Activated CD4-positive, alpha-beta T cell treated with anti-CD3 and anti-CD28 coated beads for 24 hours (primary cell): Measurements from ENCODE around the gene ALS2CL.
"Not testable (repeated sequence)": the region's sequence is repeated elsewhere in the genome, so short reads cannot be mapped to it uniquely, and the experiment has no call there.

Source experiments
- DNase-seq, 2 donors: peaks; one replicate each; pipeline ENCODE4 v3.0.0-alpha.2; 2020; ENCODE audit warnings: low read depth in 2 of 2

Gene ALS2CL, protein sequence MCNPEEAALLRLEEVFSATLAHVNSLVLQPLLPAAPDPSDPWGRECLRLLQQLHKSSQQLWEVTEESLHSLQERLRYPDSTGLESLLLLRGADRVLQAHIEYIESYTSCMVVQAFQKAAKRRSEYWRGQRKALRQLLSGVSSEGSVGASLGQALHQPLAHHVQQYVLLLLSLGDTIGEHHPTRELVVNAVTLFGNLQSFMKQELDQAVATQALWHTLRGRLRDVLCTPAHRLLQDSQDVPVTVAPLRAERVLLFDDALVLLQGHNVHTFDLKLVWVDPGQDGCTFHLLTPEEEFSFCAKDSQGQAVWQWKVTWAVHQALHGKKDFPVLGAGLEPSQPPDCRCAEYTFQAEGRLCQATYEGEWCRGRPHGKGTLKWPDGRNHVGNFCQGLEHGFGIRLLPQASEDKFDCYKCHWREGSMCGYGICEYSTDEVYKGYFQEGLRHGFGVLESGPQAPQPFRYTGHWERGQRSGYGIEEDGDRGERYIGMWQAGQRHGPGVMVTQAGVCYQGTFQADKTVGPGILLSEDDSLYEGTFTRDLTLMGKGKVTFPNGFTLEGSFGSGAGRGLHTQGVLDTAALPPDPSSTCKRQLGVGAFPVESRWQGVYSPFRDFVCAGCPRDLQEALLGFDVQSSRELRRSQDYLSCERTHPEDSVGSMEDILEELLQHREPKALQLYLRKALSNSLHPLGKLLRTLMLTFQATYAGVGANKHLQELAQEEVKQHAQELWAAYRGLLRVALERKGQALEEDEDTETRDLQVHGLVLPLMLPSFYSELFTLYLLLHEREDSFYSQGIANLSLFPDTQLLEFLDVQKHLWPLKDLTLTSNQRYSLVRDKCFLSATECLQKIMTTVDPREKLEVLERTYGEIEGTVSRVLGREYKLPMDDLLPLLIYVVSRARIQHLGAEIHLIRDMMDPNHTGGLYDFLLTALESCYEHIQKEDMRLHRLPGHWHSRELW

DNA sequence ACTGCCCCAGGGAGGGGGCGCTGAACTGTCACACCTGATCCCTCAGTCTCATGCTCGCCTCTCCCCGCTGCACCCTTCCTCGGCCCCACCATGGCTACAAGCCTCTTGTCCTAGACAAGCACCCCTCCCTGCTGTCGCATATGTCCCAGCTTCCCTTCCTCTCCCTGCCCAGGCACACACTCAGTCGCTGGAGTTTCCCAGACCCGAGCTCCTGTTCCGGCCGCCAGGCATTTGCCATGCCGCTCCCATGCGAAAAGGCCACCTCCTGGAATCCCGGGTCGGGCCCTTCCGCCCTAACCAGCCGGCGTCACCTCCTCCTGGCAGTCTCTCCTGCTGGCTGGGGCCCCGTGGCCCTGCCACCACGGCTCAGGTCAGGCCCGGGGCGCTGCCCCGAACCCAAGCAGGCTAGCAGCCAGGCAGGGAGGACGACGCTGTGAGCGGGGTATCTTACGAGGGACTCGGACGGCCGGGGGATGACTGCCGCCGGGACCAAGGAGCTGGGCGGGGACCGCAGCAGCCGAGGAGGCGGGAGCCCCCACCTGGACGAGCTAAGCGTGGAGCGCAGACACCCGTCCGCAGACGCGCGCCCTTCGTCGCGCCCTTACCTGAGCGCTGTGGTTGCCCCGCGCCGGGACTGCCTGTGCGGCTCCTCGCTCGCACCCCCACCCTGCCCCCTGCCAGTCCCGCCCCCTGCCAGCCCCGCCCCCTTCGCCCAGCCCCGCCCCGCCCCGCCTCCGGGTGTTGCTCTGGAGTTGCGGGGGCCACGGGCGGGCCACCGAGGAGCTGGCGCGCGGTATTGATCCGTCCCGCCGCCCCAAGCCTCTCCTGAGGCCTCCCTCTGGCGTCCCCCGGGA is at the start of gene ALS2CL:
Gene ALS2CL (minus strand): TSS at position 642 of the 854 bp plus-strand sequence. CDS start 4,239 bp downstream, outside the sequence.
- peak; percentile 39 to 45 for DNase-seq

DNA sequence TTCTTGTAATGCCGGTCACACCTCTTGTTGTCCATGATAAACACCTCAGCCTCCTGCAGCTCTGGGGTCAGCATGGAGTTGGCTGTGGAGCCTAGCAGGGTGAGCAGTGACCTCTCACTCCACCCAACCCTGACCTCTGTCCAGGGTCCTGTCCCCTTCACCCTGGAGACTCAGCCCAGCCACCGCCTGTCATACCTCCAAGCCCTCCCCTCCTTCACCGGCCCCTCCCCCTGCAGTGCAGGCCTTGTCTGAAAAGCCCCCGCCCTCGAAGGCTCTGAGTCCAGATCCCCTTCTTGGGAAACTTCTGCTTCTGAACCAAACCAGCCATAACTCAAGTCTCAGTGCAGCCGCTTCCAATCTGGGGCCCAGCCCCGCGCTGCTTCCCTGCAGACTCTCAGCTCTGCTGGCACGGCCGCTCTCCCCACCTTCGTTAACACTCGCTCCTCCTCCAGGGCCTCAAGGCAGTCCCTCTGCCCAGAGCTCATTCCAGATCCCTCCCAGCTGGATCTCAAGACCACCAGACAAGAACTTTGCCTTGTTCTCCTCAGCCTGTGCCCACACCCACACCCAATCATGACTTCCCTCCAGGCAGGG is 49.6 kb upstream of the ALS2CL start:
- DNase-seq = no peak

DNA sequence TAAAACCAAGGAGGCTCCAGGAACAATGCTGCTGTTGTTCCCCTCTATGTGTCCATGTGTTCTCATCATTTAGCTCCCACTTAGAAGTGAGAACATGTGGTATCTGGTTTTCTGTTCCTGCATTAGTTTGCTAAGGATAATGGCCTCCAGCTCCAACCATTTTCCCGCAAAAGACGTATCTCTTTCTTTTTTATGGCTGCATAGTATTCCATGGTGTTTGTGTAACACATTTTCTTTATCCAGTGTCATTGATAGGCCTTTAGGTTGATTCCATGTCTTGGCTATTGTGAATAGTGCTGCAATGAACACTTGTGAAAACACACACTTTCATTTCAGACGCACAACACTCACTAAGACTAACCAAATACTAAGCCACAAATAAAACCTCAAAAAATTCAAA is 46.1 kb upstream of the ALS2CL start:
- DNase-seq = not testable (repeated sequence)

DNA sequence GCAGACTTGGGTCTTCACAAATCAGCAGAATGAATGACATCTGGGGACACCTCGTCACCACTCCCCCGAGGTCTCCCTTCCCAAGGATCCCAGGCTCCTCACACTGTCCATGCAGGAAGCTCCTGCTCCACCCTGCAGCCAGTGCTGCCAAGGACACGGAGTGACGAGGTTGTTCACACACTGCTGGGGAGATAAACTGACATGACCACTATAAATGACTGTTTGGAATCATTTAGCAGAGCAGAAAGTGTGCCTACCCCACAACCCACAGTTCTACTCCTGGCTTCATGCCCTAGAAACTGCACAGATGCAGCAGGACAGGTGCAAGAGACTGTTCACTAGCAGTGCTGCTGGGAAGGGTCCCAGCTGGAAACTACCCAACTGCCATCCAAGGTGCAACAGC is 43.9 kb upstream of the ALS2CL start:
- DNase-seq = no peak

DNA sequence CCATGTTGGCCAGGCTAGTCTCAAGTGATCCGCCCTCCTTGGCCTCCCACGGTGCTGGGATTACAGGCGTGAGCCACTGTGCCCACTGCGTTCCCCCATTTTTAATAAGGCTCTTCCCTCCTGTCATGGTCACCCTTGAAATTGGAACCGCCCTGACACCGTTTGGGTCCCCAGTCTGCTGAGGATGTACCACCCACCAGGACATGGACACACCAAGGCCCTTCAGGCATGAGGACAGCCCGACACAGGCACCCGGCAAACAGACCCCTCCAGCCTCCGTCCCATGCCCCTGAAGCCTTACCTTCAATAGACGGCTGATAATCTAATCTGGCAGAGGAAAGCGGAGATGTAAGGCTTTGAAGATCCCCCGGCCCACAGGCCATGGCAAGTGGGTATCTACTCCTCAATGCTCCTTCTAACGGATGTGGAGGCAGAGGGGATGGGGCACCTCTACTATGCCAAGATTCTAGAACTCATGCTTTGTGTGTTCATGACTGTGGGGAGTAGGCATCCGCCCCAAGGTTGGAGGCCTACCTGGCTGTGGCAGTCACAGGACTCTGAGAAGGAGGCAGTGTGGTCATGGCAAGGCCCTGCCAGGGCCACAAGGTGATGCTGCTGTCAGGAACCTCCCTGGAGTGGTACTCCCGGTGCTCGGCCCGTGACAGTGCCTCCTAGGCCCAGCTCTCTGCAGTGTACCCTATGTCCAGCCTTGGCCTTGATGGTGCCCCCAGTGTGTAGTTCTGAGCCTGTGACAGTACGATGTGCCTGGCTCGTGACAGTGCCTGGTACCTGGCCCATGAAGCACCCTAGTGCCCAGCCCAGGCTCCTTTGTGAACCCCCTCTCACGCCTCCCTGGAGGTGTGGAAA is 42.8 kb upstream of the ALS2CL start:
- DNase-seq = no peak

DNA sequence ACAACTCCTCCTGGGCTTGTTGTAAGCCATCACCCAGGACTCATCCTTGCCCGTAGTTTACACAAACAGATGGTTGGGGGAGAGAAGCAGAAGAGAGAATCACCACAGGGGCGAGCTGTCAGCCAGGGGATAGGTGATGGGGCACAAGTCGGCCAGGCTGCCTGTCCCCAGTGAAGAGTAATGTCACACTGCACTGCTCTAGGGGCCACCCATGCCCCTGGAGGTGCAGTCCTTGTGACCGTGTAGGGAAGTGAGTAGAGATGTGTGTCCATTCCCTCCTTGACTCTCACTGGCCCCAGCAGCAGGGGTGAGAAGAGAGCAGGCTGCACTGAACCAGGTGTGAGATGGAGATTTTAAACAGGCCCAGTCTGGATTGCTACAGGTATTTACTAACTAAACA is 41.3 kb upstream of the ALS2CL start:
- no peak for DNase-seq

DNA sequence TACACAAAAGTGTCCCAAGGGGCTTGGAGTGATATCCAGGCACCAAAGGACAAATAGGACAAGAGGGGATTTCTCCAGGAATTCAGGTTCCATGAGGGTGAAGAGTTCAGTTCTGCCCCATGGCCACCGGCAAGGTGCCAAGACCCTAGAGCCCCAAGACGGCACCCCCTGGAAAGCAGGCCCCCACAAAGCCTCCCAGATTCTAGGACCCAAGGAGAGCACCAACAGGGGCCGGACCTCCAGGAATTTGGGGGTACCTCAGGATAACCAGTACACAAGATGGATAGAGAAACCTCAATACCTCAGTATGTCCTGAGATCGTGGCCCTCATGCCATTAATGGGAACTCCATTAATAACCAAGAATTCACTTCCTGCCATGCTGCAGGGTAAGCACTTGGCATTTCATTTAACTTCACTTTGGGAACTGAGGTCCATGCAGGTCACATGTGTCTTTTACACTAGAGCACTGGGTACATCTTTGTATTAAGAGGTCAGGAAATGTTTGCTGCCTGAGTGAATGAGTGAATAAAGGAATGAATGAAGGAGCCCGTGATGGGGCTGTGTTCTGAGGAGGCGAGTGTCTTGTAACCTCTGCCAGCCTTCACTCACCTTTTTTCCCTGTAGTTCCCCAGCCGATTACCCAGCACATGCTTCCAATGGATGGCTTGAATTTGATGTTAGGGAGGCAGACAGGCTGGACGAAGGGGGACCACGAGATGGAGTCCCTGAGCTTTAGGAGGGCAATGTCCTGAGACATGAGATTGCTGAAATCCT is 39.7 kb upstream of the ALS2CL start:
- no peak for DNase-seq

DNA sequence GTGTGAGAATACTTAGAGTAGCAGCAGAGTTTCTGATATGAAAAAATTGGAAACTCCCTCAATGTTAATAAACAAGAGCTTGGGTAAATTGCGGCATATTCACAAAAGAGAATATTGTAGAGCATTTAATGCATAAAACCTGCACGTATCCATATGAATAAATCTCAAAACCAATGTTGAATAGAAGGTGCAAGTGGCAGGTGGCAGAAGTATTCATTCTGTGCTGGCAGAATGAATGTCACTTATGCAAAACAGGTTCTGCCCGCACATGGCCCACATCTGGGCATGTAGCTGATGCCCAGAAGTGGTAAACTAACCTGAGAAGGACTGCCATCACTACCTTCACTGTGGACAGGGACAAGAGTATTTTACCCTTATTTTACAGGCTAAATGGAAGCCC is 38.3 kb upstream of the ALS2CL start:
- DNase-seq = no peak

DNA sequence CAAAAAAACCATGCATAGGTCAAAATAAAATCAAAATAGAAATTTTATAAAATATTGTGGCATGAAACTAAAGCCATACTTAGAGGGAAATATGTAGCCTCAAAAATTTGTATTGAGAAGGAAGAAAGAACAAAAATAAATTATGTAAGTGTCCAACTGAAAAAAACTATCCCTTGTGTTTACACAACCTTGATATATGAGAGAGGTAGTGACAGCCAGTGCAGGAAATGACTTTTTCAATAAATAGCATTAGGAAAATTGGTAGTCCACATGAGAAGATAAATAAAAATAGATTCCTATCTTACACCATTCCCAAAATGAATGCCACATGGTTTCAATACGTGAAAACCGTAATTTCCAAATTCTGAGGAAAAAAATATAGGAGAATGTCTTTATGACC is 37.3 kb upstream of the ALS2CL start:
- DNase-seq = no peak

DNA sequence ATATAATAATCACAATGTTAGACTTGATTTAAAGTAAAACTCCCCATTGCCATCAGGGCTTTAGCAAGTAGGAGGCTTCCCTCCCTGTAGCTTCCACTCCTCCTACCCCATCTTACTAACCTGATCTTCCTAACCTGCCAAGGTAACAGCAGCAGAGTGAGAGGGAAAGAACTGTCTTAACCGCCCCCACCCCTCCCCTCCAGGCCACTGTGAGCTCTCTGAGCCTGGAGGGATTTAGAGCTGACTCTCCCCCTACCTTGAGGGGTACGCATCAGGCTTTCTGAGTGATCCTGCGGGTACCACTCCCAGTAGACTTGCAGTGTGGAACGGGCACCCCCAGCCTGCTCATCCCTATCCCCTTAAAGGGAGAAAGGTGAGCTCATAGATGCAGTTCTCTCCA is 35.6 kb upstream of the ALS2CL start:
- no peak for DNase-seq

DNA sequence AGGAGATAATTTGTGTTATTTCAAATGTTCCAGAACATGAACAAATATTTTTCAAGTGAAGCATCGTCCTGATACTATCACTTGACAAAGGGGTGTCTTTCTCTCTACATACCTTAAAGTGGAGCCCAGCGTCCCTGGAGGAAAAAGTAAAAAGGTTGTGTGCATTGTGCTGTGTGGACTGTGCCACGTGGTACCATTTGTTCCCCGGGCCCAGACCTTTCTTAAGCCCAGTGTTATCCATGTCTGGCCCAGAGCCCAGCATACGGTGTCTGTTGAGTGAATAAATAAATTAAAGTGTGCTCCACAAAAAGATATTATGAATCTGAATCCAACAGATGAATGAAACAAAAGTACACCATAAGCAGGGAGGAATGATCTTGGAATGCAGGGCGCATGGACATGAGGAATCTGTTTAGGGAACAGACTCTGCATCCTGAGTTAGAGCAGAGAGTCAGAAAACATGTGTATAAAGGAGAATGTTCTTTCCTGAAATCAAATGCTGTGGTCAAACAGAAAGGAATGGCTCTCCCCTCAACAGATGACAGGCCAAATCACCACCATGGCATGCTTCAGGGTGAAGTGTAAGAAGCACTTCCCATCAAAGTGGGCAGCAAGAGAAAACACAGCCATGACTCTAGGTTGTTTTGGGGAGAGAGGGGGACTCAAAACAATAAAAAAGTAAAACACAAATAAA is 32.3 kb upstream of the ALS2CL start:
- no peak for DNase-seq

DNA sequence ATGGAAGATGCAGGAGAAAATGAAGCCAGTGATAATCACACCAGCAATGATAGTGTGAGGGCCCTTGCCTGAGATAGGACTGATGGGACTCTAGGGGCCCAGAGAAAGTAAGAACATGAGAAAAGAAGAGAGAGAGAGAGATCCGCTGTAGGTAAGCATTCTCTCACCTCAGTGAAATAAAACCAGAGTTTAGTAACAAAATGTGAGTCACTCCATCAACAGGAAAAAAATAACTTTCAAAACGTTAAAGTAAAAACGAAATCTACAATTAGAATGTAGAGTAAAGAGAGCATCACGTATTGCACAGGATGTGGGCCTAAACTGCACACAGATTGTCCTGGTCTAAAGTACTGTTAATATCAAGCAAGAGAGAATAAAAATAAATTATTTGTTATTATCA is 30.9 kb upstream of the ALS2CL start:
- no peak for DNase-seq

DNA sequence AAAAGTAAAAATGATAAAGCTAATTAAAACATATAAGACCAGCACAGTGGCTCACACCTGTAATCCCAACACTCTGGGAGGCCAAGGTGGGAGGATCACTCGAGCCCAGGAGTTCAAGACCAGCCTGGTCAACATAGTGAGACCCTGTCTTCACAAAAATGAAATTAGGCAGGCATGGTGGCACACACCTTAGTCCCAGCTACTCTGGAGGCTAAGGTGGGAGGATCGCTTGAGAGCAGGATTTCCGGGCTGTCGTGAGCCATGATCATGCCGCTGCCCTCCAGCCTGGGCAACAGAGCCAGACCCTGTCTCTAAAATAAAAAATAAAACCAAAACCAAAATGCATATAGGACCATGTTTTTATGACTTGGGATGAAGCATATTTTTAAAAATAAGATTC is 29.0 kb upstream of the ALS2CL start:
- no peak for DNase-seq

DNA sequence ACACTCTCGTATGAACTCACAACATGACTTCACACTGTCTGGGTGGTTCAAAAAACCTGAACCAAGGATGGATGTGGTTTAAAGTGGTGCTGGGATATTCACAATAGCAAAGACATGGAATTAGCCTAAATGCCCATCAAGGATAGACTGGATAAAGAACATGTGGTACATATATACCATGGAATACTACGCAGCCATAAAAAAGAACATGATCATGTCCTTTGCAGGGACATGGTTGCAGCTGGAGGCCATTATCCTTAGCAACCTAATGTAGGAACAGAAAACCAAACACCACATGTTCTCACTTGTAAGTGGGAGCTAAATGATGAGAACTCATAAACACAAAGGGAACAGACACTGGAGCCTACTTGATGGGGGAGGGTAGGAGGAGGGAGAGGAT is 27.5 kb upstream of the ALS2CL start:
- no peak for DNase-seq

DNA sequence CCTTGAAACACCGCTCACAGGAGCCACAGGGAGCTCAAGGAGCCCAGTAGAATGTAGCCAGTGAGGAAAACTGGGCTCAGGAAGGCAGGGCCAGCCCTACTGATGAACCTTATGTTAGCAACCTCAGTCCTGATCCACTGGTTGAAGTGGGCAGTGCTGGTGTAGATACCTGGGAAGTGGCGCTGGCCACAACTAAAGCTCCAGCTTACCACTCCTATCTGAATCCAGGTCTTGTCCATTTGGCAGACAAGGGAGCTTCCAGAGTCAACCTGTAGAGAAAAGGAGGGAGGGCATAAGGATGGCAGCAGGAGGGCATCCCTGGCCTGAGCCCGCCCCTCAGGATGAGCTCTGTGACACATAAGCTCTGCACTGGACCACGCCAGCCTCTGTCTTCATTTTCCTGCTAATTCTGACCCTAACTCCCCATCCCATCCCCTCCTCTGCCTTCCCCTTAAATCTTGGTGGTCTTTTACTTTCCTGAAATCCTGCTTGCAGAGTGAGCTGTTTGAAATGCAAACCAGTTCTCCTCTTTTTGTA is 26.3 kb upstream of the ALS2CL start:
- DNase-seq = no peak

DNA sequence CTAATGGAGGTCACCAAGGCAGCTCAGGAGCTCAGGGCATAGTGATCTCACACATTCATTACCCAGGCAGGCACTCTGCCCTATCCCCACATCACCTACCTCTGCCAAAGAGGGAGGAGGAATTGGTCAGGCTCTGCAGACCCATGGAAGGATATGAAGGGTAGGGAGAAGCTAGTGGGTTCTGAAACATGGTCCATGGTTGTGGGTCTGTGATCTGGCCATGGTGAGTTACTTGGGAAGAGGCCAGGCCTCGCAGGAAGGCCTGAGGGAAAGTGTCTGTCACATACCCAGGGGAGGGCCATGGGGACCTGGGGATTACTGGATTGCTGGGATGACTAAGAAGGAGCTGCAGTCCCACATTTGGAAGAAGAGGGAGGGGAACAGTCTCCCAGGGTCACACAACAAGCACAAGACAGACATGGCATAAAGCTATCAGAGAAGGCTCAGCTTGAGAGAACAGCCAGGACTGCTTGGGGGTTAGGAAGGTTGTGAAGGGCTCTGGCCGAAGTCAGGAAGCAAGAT is 25.6 kb upstream of the ALS2CL start:
- DNase-seq = no peak

DNA sequence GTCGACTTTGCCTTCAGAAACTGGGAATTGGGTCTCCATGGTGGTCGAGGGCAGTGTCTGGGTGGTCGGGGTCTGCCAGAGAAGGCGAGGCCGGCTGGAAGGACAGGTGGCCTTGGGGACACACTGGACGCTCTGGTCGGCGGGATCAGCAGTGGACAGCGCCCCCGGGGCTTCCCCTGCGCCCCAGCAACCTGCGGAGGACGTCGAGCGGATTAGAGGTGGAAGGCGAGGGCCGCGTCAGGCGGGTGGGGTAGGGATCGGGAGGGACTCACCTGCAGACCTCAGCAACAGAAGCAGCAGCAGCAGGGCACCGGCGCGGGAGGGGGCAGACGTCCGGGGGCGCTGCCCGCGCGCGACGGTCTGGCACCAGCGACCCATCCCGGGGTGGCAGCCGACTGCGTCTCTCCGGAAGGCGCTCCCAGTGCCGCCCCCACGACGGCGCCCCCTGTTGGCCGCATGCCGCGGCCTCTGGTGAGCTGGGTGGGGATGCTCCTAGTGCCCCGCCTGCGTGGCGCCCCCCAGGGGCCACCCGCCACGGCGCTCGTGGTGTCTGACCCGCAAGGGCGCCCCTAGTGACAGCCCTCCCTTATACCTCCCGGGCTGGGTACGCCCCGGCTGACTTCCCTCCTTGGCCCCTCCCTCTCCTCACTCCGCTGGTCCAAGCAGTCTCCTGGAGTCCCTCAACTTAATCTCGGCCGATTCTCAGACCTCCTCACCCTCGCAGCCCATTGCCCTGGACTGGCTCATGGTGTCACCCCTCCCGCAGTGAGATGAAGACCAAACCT is 24.2 kb upstream of the ALS2CL start, which contains the start of gene PRSS50:
Gene PRSS50 (minus strand): TSS at position 423 of the 785 bp plus-strand sequence. CDS start 45 bp downstream, at position 378.
- no peak for DNase-seq
